Measurements from ENCODE around the gene KRTAP13-2.

GRCh38 chr21:30345014-30345413 is 27.1 kb downstream of the KRTAP13-2 start:
- no peak for TF ChIP-seq CTCF (IDR thresholded peaks at IDR 0.05)
- no peak for TF ChIP-seq POLR2AphosphoS5 (IDR thresholded peaks at IDR 0.05)
- no peak for TF ChIP-seq POLR2A (IDR thresholded peaks at IDR 0.05)

Measured in prostate gland (tissue), 2 donors.